ENCODE data around the gene PHACTR3.

PHACTR3 gene

DNA sequence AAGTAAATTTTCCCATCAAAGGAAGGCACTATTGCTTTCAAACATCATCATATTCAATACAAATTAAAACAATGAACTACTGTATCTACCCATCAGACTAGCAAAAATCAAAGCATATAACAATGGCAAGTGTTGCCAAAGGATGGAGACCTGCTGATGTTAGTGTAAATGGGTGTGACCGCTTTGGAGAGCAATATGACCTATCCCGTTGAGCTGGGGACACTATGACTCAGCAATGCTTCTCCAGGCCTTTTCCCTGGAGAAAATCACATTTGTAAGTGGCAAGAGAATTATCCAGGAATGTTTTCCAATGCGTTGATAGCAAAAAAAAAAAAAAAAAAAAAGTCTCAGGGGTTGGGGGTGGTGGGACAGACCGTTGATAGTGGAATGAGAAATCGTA lies 46.1 kb downstream of the PHACTR3 start:
- DNase-seq: no peak

DNA sequence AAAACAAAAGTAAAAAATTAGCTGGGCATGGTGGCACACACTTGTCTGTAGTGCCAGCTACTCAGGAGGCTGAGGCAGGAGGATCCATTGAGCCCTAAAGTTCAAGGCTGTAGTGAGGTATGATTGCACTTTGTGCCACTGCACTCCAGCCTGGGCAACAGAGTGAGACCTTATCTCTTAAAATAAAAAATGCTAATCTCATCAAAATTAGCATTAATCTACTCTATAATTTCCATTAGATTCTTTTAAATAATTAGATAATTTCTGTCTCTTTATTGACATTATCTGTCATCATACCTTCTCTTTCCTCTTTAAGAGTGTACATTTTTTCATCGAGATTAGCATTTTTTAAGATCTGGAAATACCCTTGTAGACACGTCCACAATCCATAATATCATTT lies 48.0 kb downstream of the PHACTR3 start:
- DNase-seq: no peak

DNA sequence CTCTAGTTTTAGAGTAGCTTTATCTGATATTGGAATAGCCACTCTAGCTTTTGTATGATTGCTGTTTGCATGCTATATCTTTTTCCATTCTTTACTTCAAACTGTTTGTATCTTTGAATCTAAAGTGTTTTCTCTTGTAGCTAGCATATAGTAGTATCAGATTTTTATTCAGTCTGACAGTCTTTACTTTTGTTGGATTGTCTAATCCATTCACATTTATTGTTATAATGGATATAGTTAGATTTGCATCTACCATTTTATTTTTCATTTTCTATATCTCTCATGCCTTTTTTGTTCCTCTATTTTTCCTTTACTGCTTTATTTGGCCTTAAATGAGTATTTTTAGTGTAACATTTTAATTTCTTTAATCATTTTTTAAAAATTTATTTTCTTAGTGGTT lies 52.1 kb downstream of the PHACTR3 start:
- no peak for DNase-seq

DNA sequence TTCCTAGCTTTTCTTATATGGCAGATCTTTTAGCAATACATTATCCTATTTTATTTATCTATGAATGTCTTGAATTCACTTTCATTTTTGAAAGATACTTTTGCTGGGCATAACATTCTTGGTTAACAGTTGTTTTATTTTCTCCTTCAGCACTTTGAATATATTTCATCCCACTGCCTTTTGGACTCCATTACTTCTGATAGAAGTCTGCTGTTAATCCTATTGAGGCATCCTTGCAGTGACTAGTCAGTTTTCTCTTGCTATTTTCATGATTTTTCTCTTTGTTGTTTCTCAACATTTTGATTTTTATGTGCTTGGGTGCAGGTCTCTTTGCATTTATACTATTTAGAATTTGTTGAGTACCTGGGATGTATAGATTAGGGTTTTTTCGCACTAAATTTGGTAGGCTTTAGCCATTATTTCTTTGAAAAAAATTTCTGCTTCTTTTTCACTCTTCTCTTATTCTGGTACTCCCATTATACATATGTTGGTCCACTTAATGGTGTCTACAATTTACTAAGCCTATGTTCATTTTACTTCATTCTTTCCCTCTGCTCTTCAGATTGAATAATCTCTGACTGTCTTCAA lies 53.2 kb downstream of the PHACTR3 start:
- DNase-seq: no peak

DNA sequence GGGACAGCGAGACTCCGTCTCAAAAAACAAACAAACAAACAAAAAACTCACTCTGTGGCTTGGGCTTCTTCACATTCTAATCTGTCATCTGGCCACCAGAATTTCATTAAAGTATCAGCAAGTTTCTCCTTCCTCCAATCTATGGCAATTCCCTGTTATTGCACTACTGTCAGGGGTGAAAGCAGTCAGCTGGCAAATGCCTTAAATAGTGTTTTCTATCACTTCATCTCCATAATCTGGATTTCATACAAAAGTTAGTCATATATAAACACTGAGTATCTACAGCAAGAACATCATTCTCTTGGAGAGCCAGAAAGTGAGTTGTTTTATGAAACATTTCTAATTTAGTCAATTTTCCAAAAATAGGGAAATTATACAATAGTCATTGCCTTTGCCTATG lies 56.1 kb downstream of the PHACTR3 start:
- DNase-seq: no peak

DNA sequence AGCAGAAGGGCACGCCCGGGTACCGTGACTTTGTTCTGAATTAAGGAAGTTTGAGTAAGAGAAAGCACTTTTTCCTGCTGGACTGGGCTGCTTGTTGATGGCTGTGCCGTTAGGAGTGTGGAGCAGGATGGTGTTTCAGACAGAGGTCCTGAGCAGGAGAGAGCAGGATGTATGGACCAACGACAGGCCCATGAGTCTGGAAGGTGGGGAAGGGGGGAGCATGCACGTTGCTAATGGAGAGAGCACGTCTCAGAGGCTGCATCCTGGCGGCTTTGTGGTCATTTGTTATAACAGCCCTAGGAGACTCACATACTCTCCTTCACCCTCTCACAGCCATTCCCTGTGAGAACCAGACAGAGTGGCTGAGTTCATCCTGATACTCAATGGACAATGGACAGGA lies 56.8 kb downstream of the PHACTR3 start:
- no peak for DNase-seq

DNA sequence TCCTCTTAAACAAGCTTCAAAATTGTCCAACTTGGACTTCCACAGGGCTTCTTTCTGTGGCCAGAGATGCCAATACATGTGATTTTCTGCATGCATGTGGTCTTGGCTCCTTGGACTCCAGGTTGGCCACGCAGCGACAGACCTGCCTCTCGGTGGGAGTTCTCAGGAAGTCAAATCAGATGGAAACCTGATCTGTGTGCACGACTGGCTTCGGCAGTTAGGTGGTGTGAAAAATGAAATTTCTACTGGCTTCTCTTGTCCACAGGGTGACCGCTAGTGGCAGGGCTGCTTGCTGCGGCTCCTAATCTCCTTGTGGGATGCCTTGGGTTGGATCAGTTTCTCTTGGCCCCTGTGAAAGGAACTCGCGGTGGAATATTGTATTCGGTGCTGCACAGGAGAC lies 57.3 kb downstream of the PHACTR3 start:
- no peak for DNase-seq

DNA sequence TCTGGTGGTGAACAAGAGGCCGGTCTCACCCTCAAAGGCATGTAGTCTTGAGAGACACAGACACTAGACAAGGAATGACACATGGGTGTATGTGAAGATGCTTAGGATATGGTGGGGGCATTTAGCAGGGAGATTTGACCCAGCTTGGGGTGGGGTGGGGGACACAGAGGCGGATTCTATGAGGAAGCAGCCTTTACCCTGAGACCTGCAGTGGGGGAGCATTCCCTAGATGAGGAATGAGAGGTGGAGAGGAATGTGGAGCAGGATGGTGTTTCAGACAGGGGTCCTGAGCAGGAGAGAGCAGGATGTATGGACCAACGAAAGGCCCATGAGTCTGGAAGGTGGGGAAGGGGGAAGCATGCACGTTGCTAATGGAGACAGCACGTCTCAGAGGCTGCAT lies 57.8 kb downstream of the PHACTR3 start:
- DNase-seq: no peak

DNA sequence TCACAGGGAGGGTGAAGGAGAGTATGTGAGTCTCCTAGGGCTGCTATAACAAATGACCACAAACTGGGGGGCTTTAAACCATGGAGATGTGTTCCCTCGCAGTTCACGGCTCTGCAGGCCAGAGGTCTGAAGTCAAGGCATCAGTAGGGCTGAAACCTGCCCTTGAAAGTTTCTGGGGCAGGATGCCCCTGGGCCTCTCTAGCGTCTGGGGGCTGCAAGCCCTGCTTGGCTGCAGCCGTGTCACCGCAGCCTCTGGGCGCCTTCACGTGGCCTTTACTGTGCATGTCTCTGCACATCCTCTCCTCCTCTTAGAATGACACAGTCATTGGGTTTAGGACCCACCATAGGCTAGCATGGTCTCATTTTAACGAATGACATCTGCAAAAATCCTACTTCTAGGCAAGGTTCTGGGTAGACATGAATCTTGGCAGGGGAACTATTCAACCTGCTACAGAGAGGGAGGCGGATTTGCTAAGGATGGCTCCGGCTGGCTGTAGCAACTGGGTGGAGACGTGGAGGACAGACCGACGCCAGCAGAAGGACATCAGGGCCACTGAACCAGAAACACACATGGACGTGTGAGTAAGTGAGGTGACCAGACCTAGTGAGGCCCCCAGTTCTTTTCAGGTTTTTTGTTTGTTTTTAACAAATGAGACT lies 58.6 kb downstream of the PHACTR3 start:
- DNase-seq: no peak

DNA sequence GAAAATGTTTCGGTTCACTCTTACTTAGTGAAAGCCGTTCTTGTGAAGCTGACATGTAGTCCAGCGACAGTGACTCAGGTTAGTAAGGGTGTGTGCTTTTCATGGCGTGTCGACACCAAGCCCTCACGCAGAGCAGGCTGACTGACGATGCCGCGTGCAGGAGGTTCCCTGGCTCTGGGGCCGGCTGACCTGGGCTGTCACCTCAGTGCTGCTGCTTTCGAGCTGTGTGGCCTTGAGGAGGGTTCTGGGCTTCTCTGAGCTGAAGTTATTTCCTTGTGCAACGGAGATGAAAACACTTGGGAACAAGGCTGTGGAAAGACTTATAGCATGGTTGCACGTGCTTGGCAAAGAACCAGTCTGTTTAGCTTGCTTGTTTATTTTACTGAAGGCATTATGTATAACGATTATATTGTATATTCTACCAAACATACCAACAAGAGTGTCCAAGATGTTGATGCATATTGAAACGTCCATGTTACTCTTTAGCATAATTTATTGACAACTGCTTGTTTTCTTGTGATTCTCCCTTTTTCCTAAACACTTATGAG lies 59.2 kb downstream of the PHACTR3 start:
- DNase-seq: no peak

DNA sequence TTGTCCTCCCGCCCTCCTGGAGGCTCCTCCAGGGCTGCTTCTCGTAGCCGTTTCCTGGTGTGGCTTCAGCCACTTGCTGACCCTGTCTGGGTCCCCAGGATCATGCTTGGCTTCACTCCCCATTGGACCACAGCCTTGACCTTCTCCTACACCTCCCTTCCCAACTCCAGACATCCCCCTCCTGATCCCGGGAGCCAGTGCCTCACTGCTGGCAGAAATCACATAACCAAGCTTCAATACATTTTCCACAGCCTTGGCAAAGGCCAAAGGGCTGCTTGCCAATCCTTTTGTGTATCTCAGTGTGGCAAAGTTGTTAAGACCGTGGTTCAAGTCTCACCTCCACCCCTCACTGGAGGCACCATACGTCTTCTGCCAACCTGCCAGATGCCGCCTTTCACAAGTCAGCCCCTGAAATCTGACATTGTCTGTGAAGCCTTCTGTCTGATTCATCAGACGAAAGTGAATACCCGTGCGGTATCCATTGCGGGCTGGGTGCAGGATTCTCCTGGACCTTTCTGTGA lies 60.1 kb downstream of the PHACTR3 start:
- DNase-seq: no peak

DNA sequence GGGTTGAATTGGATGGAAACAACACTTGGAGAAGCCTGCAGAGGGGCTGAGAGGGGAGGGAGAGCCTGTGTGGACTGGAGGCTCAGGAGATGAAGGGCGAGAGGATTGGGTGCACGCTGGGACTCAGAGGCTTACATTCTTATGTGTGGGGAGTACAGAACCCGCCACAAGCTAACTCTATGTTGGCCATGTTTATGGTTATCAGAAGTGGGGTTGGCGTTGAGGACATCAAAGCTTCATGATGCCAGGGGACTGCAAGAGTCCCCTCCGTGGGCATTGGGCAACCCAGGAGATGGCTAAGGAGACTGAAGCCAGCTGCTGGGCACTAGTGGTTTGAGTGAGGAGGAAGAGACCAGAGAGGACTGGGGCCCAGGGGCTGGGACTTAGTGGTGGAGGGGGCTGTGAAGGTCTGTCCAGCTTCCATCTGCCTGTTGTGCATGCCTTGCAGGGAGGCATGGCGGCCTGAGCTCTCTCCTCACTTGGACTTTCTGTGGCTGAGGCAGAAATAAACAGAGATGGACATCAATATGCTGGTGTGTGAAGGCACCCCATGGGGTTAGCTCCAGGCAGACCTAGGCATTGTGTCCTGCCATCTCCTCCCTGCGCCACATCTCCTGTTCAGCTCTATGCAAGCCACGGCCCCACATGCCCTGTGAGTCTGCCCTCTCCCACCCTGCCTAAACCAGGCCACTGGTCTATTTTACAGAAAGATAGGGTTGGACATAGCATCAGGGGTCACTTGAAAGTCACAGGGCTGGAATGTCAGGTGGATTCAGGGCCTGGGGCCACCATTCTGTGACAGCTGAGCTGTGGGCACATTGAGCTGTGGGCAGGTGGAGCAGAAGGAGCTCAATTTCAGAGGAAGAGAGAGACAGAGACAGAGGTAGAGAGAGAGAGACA lies 61.6 kb downstream of the PHACTR3 start:
- DNase-seq: no peak

DNA sequence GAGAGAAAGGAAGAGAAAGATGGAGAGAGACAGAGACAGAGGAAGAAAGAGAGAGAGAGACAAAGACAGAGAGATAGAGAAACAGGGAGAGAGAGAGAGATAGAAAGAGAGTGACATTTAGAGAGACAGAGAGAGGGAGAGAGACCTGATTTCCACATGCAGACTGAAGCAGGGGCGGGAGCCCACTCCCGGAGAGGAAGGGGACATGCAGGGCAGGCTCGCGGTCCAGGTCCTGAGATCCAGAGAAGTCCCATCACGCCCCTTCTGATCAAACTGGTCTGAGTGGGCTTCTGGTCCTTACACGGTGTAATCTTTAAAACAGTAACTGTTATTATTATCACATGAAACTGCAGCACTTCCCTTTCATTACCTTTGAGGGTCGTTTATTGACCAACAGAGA lies 62.2 kb downstream of the PHACTR3 start:
- DNase-seq: no peak

DNA sequence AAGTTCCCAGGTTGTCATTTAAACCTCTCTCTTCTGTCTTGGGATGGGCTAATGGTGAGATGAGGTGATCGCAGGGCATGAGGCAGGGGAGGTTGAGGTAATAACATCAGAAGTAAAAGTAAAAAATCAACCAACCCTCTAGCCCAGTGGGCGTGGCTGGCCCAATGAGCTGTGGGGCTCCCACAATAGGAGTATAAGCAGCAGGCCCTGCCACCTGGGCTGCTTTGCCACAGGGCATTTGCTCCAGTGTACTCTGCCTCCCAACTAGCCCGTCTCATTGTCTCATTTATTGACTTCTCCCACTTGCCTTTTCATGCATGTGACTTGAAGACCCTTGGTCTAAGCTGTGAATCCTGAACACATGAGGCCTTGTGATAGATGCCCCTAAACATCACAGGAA lies 62.8 kb downstream of the PHACTR3 start:
- DNase-seq: no peak

DNA sequence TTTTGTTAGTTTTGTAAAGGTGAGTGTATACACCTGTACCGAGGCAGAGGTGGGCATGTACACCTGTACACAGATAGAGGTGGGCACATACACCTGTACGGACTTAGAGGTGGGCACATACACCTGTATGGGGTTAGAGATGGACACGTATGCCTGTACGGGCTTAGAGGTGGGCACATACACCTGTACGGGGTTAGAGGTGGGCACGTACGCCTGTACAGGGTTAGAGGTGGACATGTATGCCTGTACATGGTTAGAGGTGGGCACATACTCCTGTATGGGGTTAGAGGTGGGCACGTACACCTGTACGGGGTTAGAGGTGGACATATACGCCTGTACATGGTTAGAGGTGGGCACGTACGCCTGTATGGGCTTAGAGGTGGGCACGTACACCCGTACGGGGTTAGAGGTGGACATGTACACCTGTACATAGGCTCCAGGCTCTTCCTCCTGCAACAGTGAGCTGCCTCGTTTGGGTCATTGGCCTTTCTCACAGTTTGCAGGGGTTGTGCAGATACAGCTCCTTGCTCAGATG lies 63.7 kb downstream of the PHACTR3 start:
- no peak for DNase-seq

DNA sequence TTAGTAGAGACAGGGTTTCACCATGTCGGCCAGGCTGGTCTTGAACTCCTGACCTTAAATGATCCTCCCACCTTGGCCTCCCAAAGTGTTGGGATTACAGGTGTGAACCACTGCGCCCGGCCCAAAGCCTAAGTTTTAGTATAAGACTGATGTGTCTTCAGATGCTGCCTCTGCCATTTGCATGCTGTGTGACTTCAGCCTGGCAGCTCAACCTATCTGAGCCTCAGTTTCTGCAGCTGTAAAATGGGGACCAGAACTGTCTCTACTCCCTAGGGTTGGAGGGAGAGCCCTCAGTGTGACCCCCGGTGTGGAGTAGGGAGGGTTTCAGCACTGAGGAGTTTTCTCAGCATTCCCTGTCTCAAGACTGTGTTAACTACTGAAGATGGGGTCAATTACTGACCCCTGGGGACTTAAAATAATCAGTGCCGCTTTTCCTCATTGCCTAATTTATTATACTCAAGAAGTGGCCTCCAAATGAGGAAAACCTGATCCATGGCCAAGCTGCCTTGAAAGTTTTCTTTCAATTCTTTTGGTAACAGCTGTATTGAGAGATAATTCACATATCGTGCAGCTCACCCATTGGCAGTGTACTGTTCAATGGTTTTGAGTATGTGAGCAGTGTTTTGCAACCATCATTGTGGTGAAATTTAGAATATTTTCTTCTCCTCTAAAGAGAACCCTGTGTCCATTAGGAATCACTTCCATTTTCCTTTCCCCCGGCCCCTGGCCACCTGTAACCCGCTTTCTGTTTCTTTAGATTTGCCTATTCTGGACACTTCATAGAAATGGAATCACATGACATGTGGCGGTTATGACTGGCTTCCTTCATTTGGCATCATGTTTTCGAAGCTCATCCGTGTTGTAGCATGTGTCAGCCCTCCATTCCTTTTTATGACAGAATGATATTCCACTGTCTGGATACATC lies 64.8 kb downstream of the PHACTR3 start:
- no peak for DNase-seq

DNA sequence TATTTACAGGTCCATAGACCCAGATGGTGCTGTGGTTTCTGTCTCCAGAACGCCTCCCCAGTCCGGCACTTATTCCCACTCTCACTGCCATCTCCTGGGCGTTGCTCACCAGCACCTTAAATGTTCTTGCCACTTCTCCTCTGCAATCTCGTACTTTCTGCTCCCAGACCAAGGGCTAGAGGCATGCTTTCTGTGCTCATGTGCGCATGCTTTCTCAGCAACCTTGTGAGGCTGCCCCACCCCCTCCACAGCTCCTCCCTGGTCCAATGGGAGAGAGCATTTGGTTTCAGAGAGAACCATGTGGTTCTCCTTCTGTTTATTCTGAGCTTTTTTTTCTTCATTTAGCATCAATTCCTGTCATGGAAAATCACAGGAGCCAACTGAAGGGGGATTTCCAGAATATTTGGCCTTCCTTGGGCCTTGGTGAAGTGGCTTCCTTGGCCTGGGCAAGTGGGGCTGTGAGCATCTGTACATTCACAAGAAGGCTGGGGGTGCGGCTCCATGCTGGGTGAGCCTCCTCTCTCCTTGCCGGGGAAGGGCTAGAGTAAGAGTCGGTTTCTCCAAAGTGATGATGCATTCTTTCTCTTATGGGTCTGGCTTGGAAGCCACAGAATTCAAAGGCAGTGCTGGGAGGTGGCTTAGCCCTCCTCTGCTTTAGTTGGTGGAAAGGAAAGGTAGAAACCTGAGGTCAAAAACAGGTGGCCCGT lies 66.6 kb downstream of the PHACTR3 start:
- DNase-seq: no peak

DNA sequence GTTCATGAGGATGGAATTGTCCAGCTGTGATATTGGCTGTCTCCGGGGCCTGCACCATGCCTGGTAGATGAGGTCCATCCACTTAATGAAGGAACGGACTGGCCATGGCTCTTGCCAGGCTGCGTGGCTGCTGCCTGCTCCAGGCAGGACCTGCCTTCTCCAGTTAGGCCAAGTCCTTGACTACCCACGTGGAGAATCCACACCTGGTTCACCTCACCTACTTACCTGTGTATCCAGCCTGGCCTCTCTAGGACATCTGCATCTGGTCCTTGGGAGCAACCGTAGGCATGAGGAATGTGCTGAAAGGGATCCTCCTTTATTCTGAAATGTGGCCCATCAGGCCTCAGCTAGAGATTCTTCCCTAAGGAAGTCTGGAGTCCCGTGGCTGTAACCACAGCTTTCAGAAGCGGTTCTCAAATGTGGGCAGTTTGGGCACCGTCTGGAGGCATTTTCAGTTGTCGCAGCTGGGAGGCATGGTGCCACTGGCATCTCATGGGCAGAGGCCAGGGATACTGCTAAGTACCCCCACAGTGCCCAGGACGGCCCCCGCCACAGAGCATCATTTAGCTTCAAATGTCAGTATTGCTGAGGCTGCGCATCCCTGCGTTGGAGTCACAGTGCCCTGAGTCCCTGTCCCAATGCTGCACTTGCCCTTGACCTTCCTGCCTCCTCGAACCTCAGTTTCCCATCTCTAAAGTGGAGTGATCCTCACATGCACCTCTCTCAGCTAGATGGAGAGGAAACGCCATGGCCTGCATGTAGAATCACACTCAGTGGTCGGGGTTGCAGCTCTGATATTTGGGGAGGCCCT lies 67.5 kb downstream of the PHACTR3 start:
- no peak for DNase-seq

DNA sequence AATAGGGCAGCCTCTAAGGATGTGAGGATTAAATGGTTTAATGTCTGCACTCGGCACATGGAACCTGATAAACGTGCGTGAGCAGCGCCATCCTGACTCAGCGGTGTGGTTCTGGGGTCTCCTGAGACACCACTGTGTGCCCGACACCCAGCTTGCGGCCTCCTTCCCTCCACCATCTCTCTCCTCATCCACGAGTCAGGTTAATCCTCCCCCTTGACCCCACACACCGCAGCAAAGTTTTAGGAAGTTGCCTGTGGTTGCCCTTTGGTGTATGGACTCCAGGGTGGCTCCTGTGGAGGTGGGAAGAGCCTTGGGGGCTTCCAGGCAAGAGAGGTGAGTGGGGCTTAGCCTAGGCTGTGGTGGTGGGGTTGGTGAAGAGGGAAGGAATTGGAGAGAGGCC lies 68.2 kb downstream of the PHACTR3 start:
- no peak for DNase-seq

DNA sequence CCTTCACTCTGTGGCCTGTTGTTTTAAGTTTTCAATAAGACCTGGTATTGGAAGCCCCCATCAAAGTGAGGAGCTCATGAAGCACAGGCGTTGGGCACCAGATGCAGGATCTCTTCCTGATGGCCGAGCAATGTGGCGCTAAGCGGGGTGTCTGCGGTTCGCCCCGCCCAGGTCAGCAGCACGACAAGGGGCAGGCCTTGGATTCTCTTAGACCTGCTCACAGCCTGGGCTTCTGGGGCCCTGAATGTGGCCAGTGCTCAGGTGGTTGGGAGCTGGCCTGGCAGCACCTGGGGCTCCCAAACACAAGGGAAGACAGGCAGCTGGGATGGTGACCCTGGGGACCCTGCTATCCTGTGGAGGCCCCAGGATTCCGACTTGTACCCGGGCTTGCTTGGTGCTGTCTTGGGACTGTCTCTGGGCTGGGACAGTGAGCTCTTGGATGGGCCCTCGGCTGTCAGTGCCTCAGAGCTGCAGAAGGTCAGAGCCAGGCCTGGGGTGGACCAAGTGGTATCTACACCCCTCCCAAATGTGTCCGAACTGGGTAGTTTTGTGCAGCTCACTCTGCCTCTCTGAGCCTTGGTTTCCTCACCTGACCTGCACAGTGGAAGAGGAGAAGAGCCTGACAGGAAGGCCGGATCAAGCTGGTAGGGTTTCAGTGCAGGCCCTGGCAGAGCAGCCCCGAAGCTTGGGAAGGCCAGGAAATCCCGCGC lies 69.1 kb downstream of the PHACTR3 start:
- DNase-seq: no peak

All from activated CD8-positive, alpha-beta memory T cell treated with anti-CD3 and anti-CD28 coated beads, Interleukin-2, amount 50 U/mL, for 4 hours (primary cell).